Measurements from ENCODE around the gene MAGED1.

- TF ChIP-seq EP300 (IDR thresholded peaks at IDR 0.05) (no peak), POLR2A (IDR thresholded peaks at IDR 0.05) (no peak)
Observed at GRCh38 chrX:51853251-51853650, 40.2 kb upstream of the MAGED1 start.

Measured in ovary (tissue), 1 donor.